ENCODE data around the gene C2orf66. TPM values are rescaled to one million over a fixed set of nuclear protein-coding genes. Genes with fewer than 3 reads are reported as not detected.

Gene C2orf66
- total RNA-seq, 1 experiment from 2014 or later = not detected

Small RNAs within 50 kb of the gene (small RNA-seq; reads per million reads assigned to genes)
- not detected for gene AC012486.1

Other genes with a start within 250 kb of the C2orf66 start
- gene HECW2, start 215.8 kb downstream of the C2orf66 start, total RNA-seq (2014; rRNA removed; shearing (Covaris generic); ENCODE audit: low replicate concordance) = 1.0 and 4.5 TPM in 2 replicates
- gene CCDC150, start 169.6 kb downstream of the C2orf66 start, total RNA-seq (2014; rRNA removed; shearing (Covaris generic); ENCODE audit: low replicate concordance) = 12.5 and 31.0 TPM in 2 replicates
- gene GTF3C3, start 9.7 kb downstream of the C2orf66 start, total RNA-seq (2014; rRNA removed; shearing (Covaris generic); ENCODE audit: low replicate concordance) = 34.8 and 99.0 TPM in 2 replicates
- gene PGAP1, start 117.4 kb upstream of the C2orf66 start, total RNA-seq (2014; rRNA removed; shearing (Covaris generic); ENCODE audit: low replicate concordance) = 6.5 and 22.4 TPM in 2 replicates

All from Karpas-422 (cell line).